Neuronal stem cell (in vitro differentiated cells): ENCODE measurements around the gene GMNN.

ENCODE experiments used
- DNase-seq: peaks from one replicate; pipeline ENCODE4 v3.0.0-alpha.2; 2013; ENCODE audit warnings: low spot score
- H2AFZ ChIP-seq: one replicate; pipeline ENCODE4 v1.6.1; 2013; ENCODE audit warnings: mild to moderate bottlenecking, low read length, inconsistent platforms
- H2AK5ac ChIP-seq: 2 replicates; pipeline ENCODE4 v1.6.1; 2013; ENCODE audit warnings: low read depth, mild to moderate bottlenecking, inconsistent platforms, low read length, moderate library complexity, mixed read lengths
- H2BK120ac ChIP-seq: 2 replicates; pipeline ENCODE4 v1.6.1; 2013; ENCODE audit warnings: low read depth, mild to moderate bottlenecking, inconsistent platforms, low read length, moderate library complexity, mixed read lengths
- H2BK12ac ChIP-seq: one replicate; pipeline ENCODE4 v1.6.1; 2013; ENCODE audit warnings: low read length, inconsistent platforms
- H2BK15ac ChIP-seq: 2 replicates; pipeline ENCODE4 v1.6.1; 2013; ENCODE audit warnings: mild to moderate bottlenecking, low read length, inconsistent platforms, mixed read lengths
- H2BK5ac ChIP-seq: one replicate; pipeline ENCODE4 v1.6.1; 2013; ENCODE audit warnings: inconsistent platforms, mild to moderate bottlenecking, low read length, moderate library complexity
- H3K14ac ChIP-seq: one replicate; pipeline ENCODE4 v1.6.1; 2013; ENCODE audit warnings: low read length, inconsistent platforms
- H3K18ac ChIP-seq: 2 replicates; pipeline ENCODE4 v1.6.1; 2013; ENCODE audit warnings: low read length, inconsistent platforms
- H3K23ac ChIP-seq: 2 replicates; pipeline ENCODE4 v1.6.1; 2013; ENCODE audit warnings: low read depth, mild to moderate bottlenecking, mixed read lengths, low read length, inconsistent platforms; ENCODE audit not compliant: poor library complexity
- H3K27ac ChIP-seq: replicated peaks from 3 replicates; pipeline ENCODE4 v1.5.1; 2013; ENCODE audit warnings: low read length, inconsistent platforms
- H3K27me3 ChIP-seq, 3 experiments: 2 replicates each; pipeline ENCODE4 v1.6.1; 2013; ENCODE audit warnings: low read length in 3 of 3, mild to moderate bottlenecking in 2 of 3, inconsistent platforms in 1 of 3, low read depth in 1 of 3, mixed read lengths in 1 of 3, moderate library complexity in 1 of 3; ENCODE audit not compliant: control insufficient read depth in 3 of 3, insufficient read depth in 3 of 3
- H3K36me3 ChIP-seq, 2 donors: replicated peaks in 1 of 2; 2 replicates each; pipeline ENCODE4 v1.6.1; 2013; ENCODE audit warnings: low read length in 2 of 2; ENCODE audit not compliant: control insufficient read depth in 2 of 2, insufficient read depth in 2 of 2
- H3K4ac ChIP-seq: 2 replicates; pipeline ENCODE4 v1.6.1; 2013; ENCODE audit warnings: inconsistent platforms, mild to moderate bottlenecking, low read length, moderate library complexity
- H3K4me1 ChIP-seq, 2 donors: 1 replicate in 1 of 2; 2 replicates in 1 of 2; pipeline ENCODE4 v1.6.1; 2013; ENCODE audit warnings: low read length in 2 of 2, low read depth in 1 of 2; ENCODE audit not compliant: control insufficient read depth in 2 of 2, insufficient read depth in 1 of 2
- H3K4me2 ChIP-seq: one replicate; pipeline ENCODE4 v1.6.1; 2013; ENCODE audit warnings: mild to moderate bottlenecking, low read length, inconsistent platforms; ENCODE audit not compliant: insufficient read depth, poor library complexity, severe bottlenecking
- H3K4me3 ChIP-seq, 2 donors: 2 replicates each; pipeline ENCODE4 v1.5.1; 2013; ENCODE audit warnings: low read length in 2 of 2, mild to moderate bottlenecking in 2 of 2, inconsistent platforms in 1 of 2, moderate library complexity in 1 of 2
- H3K79me1 ChIP-seq: one replicate; pipeline ENCODE4 v1.6.1; 2013; ENCODE audit warnings: low read depth, mild to moderate bottlenecking, inconsistent platforms, low read length, moderate library complexity
- H3K9ac ChIP-seq: one replicate; pipeline ENCODE4 v1.6.1; 2013; ENCODE audit warnings: mild to moderate bottlenecking, low read depth, low read length, inconsistent platforms; ENCODE audit not compliant: poor library complexity
- H3K9me3 ChIP-seq, 2 donors: replicated peaks in 1 of 2; 2 replicates each; pipeline versions ENCODE3 to v1.6.1; 2013; ENCODE audit warnings: low read length in 2 of 2, mild to moderate bottlenecking in 2 of 2, inconsistent platforms in 1 of 2, low read depth in 1 of 2, mixed read lengths in 1 of 2, moderate library complexity in 1 of 2; ENCODE audit not compliant: control insufficient read depth in 2 of 2, insufficient read depth in 1 of 2
- H4K8ac ChIP-seq: one replicate; pipeline ENCODE4 v1.6.1; 2013; ENCODE audit warnings: low read depth, mild to moderate bottlenecking, inconsistent platforms, low read length, moderate library complexity
- H4K91ac ChIP-seq: one replicate; pipeline ENCODE4 v1.6.1; 2013; ENCODE audit warnings: low read length, low read depth, mild to moderate bottlenecking, inconsistent platforms; ENCODE audit not compliant: poor library complexity
- WGBS, 2 donors: extraction: QIAGEN DNeasy Blood & Tissue Kit; methylation state at CpG; one replicate each; pipeline ENCODE4 v1.1.7; 2013; ENCODE audit warnings: missing lambda C conversion rate in 2 of 2, mixed read lengths in 1 of 2; ENCODE audit not compliant: insufficient read length in 2 of 2, insufficient replicate concordance in 1 of 2; ENCODE audit errors: extremely low coverage in 2 of 2; 5-methylcytosine and 5-hydroxymethylcytosine counted together

Gene GMNN

DNA sequence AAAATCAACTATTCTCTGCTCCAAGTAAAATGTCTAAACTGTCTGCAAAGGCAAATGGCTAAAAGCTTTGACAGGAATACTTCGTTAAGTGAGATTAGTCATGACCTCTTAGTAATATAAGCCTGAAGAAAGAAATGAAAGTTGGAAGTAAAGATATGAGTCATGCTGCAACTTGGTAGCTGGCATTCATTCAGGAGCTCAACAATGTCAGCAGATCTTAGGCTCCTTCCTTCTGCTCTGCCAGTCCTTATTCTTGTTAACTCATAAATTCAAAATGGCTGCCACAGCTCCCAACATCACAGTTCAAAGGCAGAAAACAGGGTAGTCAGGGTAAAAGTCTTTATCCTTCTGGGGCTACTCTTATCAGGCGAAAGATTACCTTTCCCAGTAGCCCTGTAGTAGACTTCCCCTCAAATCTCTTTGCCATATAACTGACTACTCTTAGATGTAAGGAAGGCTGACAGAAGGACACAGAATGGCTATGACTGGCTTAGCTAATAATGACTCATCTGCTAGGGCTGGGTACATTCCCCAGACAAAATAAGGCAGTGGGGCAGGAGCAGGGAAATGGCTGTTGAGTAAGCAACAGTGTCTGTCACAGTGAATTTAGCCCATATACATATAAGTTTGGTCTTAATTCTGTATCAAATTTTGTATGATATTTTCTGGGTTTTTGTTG, 31.3 kb upstream of the GMNN start:
- Histone ChIP-seq H3K36me3 (no peaks in the 10 kb centered on the region), H3K9me3 (no peaks in the 10 kb centered on the region), H3K4ac (no peak overlapping the region), H2AFZ (peak overlapping the region; percentile 74), H3K4me3 (no peak overlapping the region), H2AK5ac (no peak overlapping the region), H3K23ac (no peak overlapping the region), H3K4me2 (no peak overlapping the region), H2BK12ac (no peak overlapping the region), H3K18ac (no peak overlapping the region), H3K14ac (no peak overlapping the region), H3K27ac (no peak overlapping the region), H3K4me1 (no peaks in the 10 kb centered on the region), H3K79me1 (no peaks in the 10 kb centered on the region), H3K9ac (no peak overlapping the region), H4K91ac (no peak overlapping the region), H3K27me3 (peaks cover 0 to 7% (median 0%) of the 10 kb centered on the region in 3 experiments), H2BK15ac (no peak overlapping the region), H4K8ac (no peak overlapping the region), H2BK5ac (no peak overlapping the region), H2BK120ac (no peak overlapping the region)
- no CpG with 5 or more reads among the region's 2 CpGs for WGBS, 2 donors
- no peak for DNase-seq

DNA sequence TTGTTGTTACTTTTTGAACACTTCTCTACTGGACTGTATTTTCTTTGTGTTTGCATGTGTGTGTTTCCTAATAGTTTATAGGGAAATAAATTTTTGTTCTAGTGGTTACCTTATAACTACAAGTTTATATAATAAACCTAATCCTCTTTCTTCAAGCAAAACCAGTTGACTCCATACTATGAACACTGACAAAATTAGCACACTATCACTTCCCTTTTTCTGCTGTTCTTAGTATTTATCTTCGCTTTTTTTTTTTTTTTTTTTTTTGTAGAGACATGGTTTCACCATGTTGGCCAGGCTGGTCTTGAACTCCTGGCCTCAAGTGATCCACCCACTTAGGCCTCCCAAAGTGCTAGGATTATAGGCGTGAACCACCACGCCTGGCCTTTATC, 30.8 kb upstream of the GMNN start:
- H4K91ac ChIP-seq: no peak overlapping the region
- H3K4me1 ChIP-seq: no peaks in the 10 kb centered on the region
- no peak overlapping the region for H3K27ac ChIP-seq
- no peak overlapping the region for H3K18ac ChIP-seq
- no peak overlapping the region for H3K4me3 ChIP-seq
- H3K14ac ChIP-seq: no peak overlapping the region
- no peak overlapping the region for H2BK12ac ChIP-seq
- no CpG with 5 or more reads among the region's 3 CpGs for WGBS, 2 donors
- H3K79me1 ChIP-seq: no peaks in the 10 kb centered on the region
- peaks cover 0 to 7% (median 0%) of the 10 kb centered on the region in 3 experiments for H3K27me3 ChIP-seq
- no peak overlapping the region for H3K9ac ChIP-seq
- H2BK120ac ChIP-seq: no peak overlapping the region
- H2AFZ ChIP-seq: no peak overlapping the region
- no peak overlapping the region for H3K4ac ChIP-seq
- no peaks in the 10 kb centered on the region for H3K9me3 ChIP-seq
- H3K23ac ChIP-seq: no peak overlapping the region
- H3K4me2 ChIP-seq: no peak overlapping the region
- H3K36me3 ChIP-seq: no peaks in the 10 kb centered on the region
- H2BK15ac ChIP-seq: no peak overlapping the region
- H4K8ac ChIP-seq: no peak overlapping the region
- no peak for DNase-seq
- no peak overlapping the region for H2AK5ac ChIP-seq
- H2BK5ac ChIP-seq: no peak overlapping the region

DNA sequence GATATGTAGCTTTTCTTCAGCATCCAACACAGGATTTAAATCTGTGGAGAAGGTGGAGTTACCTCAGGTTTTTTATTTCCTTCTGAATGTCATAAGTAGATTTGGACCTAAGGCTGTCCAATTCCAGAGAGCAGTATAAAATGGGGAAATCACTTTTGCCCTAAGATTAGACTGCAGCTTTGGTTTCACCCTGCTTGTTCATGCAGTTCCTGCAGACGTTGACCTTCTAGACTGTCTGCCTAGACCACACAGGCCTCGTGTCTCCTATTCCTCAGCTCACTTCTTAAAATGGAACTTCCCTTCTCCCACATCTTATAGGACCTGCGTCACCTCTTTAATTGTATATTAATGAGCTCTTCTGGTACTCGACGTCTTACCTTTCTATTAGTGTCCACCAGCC, 29.8 kb upstream of the GMNN start:
- no peak overlapping the region for H3K4me2 ChIP-seq
- H4K91ac ChIP-seq: no peak overlapping the region
- no peaks in the 10 kb centered on the region for H3K4me1 ChIP-seq
- H3K4ac ChIP-seq: no peak overlapping the region
- no peak overlapping the region for H2AK5ac ChIP-seq
- no peak overlapping the region for H2BK12ac ChIP-seq
- H3K9ac ChIP-seq: no peak overlapping the region
- no peak overlapping the region for H2BK120ac ChIP-seq
- no CpG with 5 or more reads among the region's 5 CpGs for WGBS, 2 donors
- H3K23ac ChIP-seq: no peak overlapping the region
- H3K79me1 ChIP-seq: no peaks in the 10 kb centered on the region
- no peak overlapping the region for H4K8ac ChIP-seq
- H3K4me3 ChIP-seq: no peak overlapping the region
- no peak overlapping the region for H2BK15ac ChIP-seq
- no peak overlapping the region for H3K18ac ChIP-seq
- no peak overlapping the region for H3K14ac ChIP-seq
- no peaks in the 10 kb centered on the region for H3K36me3 ChIP-seq
- DNase-seq: no peak
- peaks cover 0 to 4% (median 0%) of the 10 kb centered on the region in 3 experiments for H3K27me3 ChIP-seq
- no peak overlapping the region for H2BK5ac ChIP-seq
- H3K27ac ChIP-seq: no peak overlapping the region
- H3K9me3 ChIP-seq: no peaks in the 10 kb centered on the region
- peak overlapping the region; percentile 17 for H2AFZ ChIP-seq

DNA sequence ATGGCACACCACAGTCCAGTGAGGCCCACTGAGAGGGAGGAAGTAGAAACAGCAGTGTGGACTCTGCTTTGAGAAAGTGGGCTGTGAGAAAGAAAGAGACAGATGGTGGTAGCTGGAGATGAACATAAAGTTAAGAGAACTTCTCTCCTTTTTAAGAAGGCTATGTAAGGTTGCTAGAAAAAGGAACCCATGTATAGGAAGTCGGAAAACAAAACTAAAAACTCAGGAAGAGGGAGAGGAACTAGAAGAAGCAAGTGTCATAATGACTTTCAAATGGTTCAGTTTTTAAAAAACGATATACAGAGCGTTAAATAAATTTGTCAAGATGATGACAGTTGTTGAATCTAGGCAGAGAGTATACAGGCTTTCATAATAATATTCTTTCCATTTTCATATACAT, 25.4 kb upstream of the GMNN start:
- Histone ChIP-seq H2BK15ac (no peak overlapping the region), H2BK120ac (no peak overlapping the region), H4K91ac (no peak overlapping the region), H2BK12ac (no peak overlapping the region), H3K9ac (no peak overlapping the region), H3K14ac (no peak overlapping the region), H3K9me3 (no peaks in the 10 kb centered on the region), H2BK5ac (no peak overlapping the region), H3K18ac (no peak overlapping the region), H4K8ac (no peak overlapping the region), H3K27me3 (peaks cover 0 to 7% (median 0%) of the 10 kb centered on the region in 3 experiments), H3K4me1 (no peaks in the 10 kb centered on the region), H3K27ac (no peak overlapping the region), H3K79me1 (no peaks in the 10 kb centered on the region), H2AK5ac (no peak overlapping the region), H3K4ac (no peak overlapping the region), H3K36me3 (no peaks in the 10 kb centered on the region), H3K4me3 (no peak overlapping the region), H3K23ac (no peak overlapping the region), H2AFZ (no peak overlapping the region), H3K4me2 (no peak overlapping the region)
- no peak for DNase-seq
- no CpG with 5 or more reads among the region's 3 CpGs for WGBS, 2 donors
